HepG2 (cell line): Measurements from ENCODE around the gene BOLL. TPM values are rescaled to one million over a fixed set of nuclear protein-coding genes. Genes with fewer than 3 reads are reported as not detected.
A peak's percentile ranks its signal among the peaks of the same experiment; 100 is the strongest.

Experiments used
- AKAP8 ChIP-seq: sonication (generic); formaldehyde crosslinking; IDR thresholded peaks from 2 replicates; pipeline ENCODE4 v1.5.1; 2020; ENCODE audit warnings: mild to moderate bottlenecking, missing genetic modification reagents
- ARNTL ChIP-seq: sonication (generic); formaldehyde crosslinking; IDR thresholded peaks from 2 replicates; pipeline ENCODE4 v1.4.0; 2020; ENCODE audit warnings: mild to moderate bottlenecking, missing genetic modification reagents
- BRD4 ChIP-seq: sonication (generic); formaldehyde crosslinking; IDR thresholded peaks from 2 replicates; pipeline ENCODE4 v1.4.0; 2020; ENCODE audit warnings: missing genetic modification reagents
- CAMTA2 ChIP-seq: sonication (generic); formaldehyde crosslinking; IDR thresholded peaks from 2 replicates; pipeline ENCODE4 v1.4.0; 2020; ENCODE audit warnings: mild to moderate bottlenecking, missing genetic modification reagents, borderline replicate concordance
- HDAC1 ChIP-seq: sonication (generic); formaldehyde crosslinking; IDR thresholded peaks from 2 replicates; pipeline ENCODE4 v1.5.1; 2020; ENCODE audit warnings: mild to moderate bottlenecking, missing genetic modification reagents
- HOXD1 ChIP-seq: sonication (generic); formaldehyde crosslinking; IDR thresholded peaks from 2 replicates; pipeline ENCODE4 v1.5.0; 2020; ENCODE audit warnings: missing genetic modification reagents
- IKZF4 ChIP-seq: sonication (generic); formaldehyde crosslinking; IDR thresholded peaks from 2 replicates; pipeline ENCODE4 v1.5.1; 2020; ENCODE audit warnings: borderline replicate concordance, mild to moderate bottlenecking, low read depth, missing genetic modification reagents; ENCODE audit errors: not compliant biosample characterization
- JUND ChIP-seq: sonication (generic); formaldehyde crosslinking; IDR thresholded peaks from 2 replicates; pipeline ENCODE4 v1.8.0; 2022; ENCODE audit warnings: mild to moderate bottlenecking, missing genetic modification reagents
- POLR2A ChIP-seq, 2 experiments: IDR thresholded peaks; 2 replicates each; pipeline ENCODE4 v1.6.1; 2011; ENCODE audit warnings: low read depth in 2 of 2, low read length in 2 of 2, mild to moderate bottlenecking in 1 of 2, moderate library complexity in 1 of 2; ENCODE audit not compliant: insufficient read depth in 1 of 2
- SIN3A ChIP-seq: IDR thresholded peaks from 2 replicates; pipeline ENCODE4 v1.6.1; 2011; ENCODE audit warnings: low read depth, mild to moderate bottlenecking, control low read depth, low read length, borderline replicate concordance
- SRSF1 ChIP-seq: fragments of 200-400 bp; formaldehyde crosslinking; optimal IDR thresholded peaks from 2 replicates; pipeline ENCODE3; 2017; ENCODE audit warnings: mild to moderate bottlenecking, low read depth, low read length, moderate library complexity
- ZNF34 ChIP-seq: sonication (generic); formaldehyde crosslinking; IDR thresholded peaks from 2 replicates; pipeline ENCODE4 v1.4.0; 2020; ENCODE audit warnings: mild to moderate bottlenecking, missing genetic modification reagents, borderline replicate concordance
- ZNF451 ChIP-seq: sonication (generic); formaldehyde crosslinking; IDR thresholded peaks from 2 replicates; pipeline ENCODE4 v1.5.0; 2020; ENCODE audit warnings: mild to moderate bottlenecking, missing genetic modification reagents
- ZNF547 ChIP-seq: sonication (generic); formaldehyde crosslinking; IDR thresholded peaks from 2 replicates; pipeline ENCODE4 v1.5.1; 2020; ENCODE audit warnings: mild to moderate bottlenecking, missing genetic modification reagents
- ZNF589 ChIP-seq: sonication (generic); formaldehyde crosslinking; conservative IDR thresholded peaks from 2 replicates; pipeline ENCODE4 v1.8.0; 2022; ENCODE audit warnings: mild to moderate bottlenecking, moderate library complexity, missing genetic modification reagents
- polyA plus RNA-seq, 8 experiments: library from polyadenylated mRNA; depleted of rRNA in 3 of 8; stranded (reverse) in 7 of 8; unstranded in 1 of 8; fragments of >200 nt; fragmentation: Illumina TruSeq in 4 of 8; extraction: Trizol in 4 of 8; gene quantifications; 2 replicates each; pipeline versions ENCODE4 v1.2.1 to v1.2.3, GENCODE V29; 2011 to 2016; ENCODE audit warnings: low read depth in 4 of 8, missing spikeins in 1 of 8, mixed read lengths in 1 of 8; ENCODE audit not compliant: insufficient read depth in 1 of 8
- total RNA-seq, 5 experiments: library from RNA; depleted of rRNA; stranded (reverse); fragments of >200 nt; fragmentation: Illumina TruSeq; extraction: Trizol; gene quantifications; 2 replicates each; pipeline ENCODE4 v1.2.3, GENCODE V29; 2016; ENCODE audit warnings: low read depth in 1 of 5
- TF ChIP-seq, protein P1 (sequence below): sonication (generic); formaldehyde crosslinking; IDR thresholded peaks from 2 replicates; pipeline ENCODE4 v1.9.0; 2021; ENCODE audit warnings: mild to moderate bottlenecking, missing genetic modification reagents
- TF ChIP-seq, protein P2 (sequence below), 2 experiments: sonication (generic) in 1 of 2; formaldehyde crosslinking in 1 of 2; IDR thresholded peaks; 2 replicates each; pipeline versions ENCODE4 v1.4.0 to v1.6.1; 2018 to 2020; ENCODE audit warnings: missing genetic modification reagents in 2 of 2, borderline replicate concordance in 1 of 2, low read depth in 1 of 2, mild to moderate bottlenecking in 1 of 2, missing biosample characterization in 1 of 2
- TF ChIP-seq, protein P3 (sequence below): sonication (generic); formaldehyde crosslinking; IDR thresholded peaks from 2 replicates; pipeline ENCODE4 v1.4.0; 2020; ENCODE audit warnings: mild to moderate bottlenecking, low read depth, missing genetic modification reagents
- TF ChIP-seq, protein P4 (sequence below): sonication (generic); formaldehyde crosslinking; IDR thresholded peaks from 2 replicates; pipeline ENCODE4 v1.4.0; 2020; ENCODE audit warnings: missing genetic modification reagents

BOLL gene
- total and polyA plus RNA-seq, 2 of the 13 experiments (the other 11 are each of a cell fraction or from before 2014, with no cell fraction given): not detected

DNA sequence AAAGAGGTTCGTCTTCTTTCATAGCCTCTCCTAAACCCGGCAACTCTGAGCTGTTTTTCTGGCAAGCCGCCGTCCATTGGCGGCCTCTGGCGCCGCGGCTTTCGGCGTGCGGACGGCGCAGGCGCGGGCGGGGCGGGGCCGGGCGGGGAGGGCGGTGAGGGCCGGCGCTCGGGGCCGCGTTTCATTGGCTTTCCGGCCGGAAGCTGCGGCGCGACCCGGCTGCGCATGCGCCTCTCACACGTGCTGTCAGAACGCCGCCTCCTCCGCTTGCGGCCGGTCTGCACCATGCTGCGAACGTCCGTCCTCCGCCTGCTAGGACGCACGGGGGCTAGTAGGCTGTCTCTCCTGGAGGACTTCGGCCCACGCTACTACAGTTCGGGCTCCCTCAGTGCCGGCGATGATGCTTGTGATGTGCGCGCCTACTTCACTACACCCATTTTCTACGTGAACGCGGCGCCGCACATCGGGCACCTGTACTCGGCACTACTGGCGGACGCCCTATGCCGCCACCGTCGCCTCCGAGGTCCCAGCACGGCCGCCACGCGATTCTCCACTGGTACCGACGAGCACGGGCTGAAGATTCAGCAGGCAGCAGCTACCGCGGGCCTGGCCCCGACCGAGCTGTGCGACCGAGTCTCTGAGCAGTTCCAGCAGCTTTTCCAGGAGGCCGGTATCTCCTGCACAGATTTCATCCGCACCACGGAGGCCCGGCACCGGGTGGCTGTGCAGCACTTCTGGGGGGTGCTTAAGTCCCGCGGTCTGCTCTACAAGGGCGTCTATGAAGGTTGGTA is 79.8 kb downstream of the BOLL start, which contains the start of gene MARS2 (continued):
- TF ChIP-seq, protein P1, sequence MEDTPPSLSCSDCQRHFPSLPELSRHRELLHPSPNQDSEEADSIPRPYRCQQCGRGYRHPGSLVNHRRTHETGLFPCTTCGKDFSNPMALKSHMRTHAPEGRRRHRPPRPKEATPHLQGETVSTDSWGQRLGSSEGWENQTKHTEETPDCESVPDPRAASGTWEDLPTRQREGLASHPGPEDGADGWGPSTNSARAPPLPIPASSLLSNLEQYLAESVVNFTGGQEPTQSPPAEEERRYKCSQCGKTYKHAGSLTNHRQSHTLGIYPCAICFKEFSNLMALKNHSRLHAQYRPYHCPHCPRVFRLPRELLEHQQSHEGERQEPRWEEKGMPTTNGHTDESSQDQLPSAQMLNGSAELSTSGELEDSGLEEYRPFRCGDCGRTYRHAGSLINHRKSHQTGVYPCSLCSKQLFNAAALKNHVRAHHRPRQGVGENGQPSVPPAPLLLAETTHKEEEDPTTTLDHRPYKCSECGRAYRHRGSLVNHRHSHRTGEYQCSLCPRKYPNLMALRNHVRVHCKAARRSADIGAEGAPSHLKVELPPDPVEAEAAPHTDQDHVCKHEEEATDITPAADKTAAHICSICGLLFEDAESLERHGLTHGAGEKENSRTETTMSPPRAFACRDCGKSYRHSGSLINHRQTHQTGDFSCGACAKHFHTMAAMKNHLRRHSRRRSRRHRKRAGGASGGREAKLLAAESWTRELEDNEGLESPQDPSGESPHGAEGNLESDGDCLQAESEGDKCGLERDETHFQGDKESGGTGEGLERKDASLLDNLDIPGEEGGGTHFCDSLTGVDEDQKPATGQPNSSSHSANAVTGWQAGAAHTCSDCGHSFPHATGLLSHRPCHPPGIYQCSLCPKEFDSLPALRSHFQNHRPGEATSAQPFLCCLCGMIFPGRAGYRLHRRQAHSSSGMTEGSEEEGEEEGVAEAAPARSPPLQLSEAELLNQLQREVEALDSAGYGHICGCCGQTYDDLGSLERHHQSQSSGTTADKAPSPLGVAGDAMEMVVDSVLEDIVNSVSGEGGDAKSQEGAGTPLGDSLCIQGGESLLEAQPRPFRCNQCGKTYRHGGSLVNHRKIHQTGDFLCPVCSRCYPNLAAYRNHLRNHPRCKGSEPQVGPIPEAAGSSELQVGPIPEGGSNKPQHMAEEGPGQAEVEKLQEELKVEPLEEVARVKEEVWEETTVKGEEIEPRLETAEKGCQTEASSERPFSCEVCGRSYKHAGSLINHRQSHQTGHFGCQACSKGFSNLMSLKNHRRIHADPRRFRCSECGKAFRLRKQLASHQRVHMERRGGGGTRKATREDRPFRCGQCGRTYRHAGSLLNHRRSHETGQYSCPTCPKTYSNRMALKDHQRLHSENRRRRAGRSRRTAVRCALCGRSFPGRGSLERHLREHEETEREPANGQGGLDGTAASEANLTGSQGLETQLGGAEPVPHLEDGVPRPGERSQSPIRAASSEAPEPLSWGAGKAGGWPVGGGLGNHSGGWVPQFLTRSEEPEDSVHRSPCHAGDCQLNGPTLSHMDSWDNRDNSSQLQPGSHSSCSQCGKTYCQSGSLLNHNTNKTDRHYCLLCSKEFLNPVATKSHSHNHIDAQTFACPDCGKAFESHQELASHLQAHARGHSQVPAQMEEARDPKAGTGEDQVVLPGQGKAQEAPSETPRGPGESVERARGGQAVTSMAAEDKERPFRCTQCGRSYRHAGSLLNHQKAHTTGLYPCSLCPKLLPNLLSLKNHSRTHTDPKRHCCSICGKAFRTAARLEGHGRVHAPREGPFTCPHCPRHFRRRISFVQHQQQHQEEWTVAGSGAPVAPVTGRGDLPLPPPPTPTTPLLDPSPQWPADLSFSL (CRISPR knock-in tag): no peak; the same call in 1 of the 2 replicates
- peak; percentile 56 for TF ChIP-seq IKZF4 (CRISPR knock-in tag)
- 0 out of 2 replicates have a peak, but pooled peaks have one; percentile 76 for TF ChIP-seq ZNF589 (CRISPR knock-in tag)
- peak; percentile 98 for TF ChIP-seq SIN3A
- TF ChIP-seq, protein P2, sequence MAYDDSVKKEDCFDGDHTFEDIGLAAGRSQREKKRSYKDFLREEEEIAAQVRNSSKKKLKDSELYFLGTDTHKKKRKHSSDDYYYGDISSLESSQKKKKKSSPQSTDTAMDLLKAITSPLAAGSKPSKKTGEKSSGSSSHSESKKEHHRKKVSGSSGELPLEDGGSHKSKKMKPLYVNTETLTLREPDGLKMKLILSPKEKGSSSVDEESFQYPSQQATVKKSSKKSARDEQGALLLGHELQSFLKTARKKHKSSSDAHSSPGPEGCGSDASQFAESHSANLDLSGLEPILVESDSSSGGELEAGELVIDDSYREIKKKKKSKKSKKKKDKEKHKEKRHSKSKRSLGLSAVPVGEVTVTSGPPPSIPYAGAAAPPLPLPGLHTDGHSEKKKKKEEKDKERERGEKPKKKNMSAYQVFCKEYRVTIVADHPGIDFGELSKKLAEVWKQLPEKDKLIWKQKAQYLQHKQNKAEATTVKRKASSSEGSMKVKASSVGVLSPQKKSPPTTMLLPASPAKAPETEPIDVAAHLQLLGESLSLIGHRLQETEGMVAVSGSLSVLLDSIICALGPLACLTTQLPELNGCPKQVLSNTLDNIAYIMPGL (CRISPR knock-in tag; IDR thresholded peaks at IDR 0.05; ENCODE audit: borderline replicate concordance in 1 of 2, low read depth in 1 of 2): peak; percentile 70 to 83
- peak; percentile 96 for TF ChIP-seq ZNF451 (CRISPR knock-in tag)
- TF ChIP-seq CAMTA2 (CRISPR knock-in tag): peak; percentile 60; the same call in 1 of the 2 replicates
- TF ChIP-seq JUND: no peak; the same call in 1 of the 2 replicates
- TF ChIP-seq HOXD1: peak; percentile 47; the same call in 1 of the 2 replicates
- peak; percentile 25; the same call in 1 of the 2 replicates for TF ChIP-seq ZNF34
- no peak; the same call in 1 of the 2 replicates for TF ChIP-seq ZNF547 (CRISPR knock-in tag)
- peak; percentile 93 to 97 for TF ChIP-seq POLR2A (IDR thresholded peaks at IDR 0.05; ENCODE audit: insufficient read depth in 1 of 2, low read depth in 2 of 2, low read length in 2 of 2)
- TF ChIP-seq ARNTL (CRISPR knock-in tag): peak; percentile 33; the same call in 1 of the 2 replicates
- peak; percentile 98 for TF ChIP-seq HDAC1
- TF ChIP-seq AKAP8: peak; percentile 89
- TF ChIP-seq SRSF1: no peak
- TF ChIP-seq, protein P3, sequence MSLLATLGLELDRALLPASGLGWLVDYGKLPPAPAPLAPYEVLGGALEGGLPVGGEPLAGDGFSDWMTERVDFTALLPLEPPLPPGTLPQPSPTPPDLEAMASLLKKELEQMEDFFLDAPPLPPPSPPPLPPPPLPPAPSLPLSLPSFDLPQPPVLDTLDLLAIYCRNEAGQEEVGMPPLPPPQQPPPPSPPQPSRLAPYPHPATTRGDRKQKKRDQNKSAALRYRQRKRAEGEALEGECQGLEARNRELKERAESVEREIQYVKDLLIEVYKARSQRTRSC (CRISPR knock-in tag): no peak
- TF ChIP-seq, protein P4, sequence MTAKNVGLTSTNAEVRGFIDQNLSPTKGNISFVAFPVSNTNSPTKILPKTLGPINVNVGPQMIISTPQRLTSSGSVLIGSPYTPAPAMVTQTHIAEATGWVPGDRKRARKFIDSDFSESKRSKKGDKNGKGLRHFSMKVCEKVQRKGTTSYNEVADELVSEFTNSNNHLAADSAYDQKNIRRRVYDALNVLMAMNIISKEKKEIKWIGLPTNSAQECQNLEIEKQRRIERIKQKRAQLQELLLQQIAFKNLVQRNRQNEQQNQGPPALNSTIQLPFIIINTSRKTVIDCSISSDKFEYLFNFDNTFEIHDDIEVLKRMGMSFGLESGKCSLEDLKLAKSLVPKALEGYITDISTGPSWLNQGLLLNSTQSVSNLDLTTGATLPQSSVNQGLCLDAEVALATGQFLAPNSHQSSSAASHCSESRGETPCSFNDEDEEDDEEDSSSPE (CRISPR knock-in tag): peak; percentile 63
- TF ChIP-seq BRD4 (CRISPR knock-in tag): no peak
